Pancreas (tissue), 10 donors: ENCODE measurements around the gene TSBP1. TPM values are rescaled to one million over a fixed set of nuclear protein-coding genes. Genes with fewer than 3 reads are reported as not detected.

Source experiments
- ATAC-seq, 4 donors: fragments of 200-7000 bp; cut with Tn5 transposase; one replicate each; pipeline versions ENCODE4 v1.8.0 to v1.9.1; 2020; ENCODE audit warnings: mild to moderate bottlenecking in 4 of 4, moderate library complexity in 4 of 4
- DNase-seq, 6 donors: peaks; one replicate each; pipeline ENCODE4 v3.0.0-alpha.2; 2020
- FAIRE-seq: peaks from 2 replicates; lab custom pipeline; 2012; peaks lifted over from hg19 to GRCh38; lab: Jason Lieb, UNC
- H3K27ac ChIP-seq, 4 donors: fragments of 200-600 bp; sonication (generic); 1 replicate in 3 of 4; 2 replicates in 1 of 4; pipeline versions ENCODE4 v1.5.0 to v1.8.0; 2020
- H3K27me3 ChIP-seq, 4 donors: fragments of 200-600 bp; one replicate each; pipeline ENCODE4 v1.8.0; 2021
- H3K36me3 ChIP-seq, 3 donors: fragments of 200-600 bp; sonication (generic) in 1 of 3; one replicate each; pipeline versions ENCODE4 v1.5.0 to v1.8.0; 2020 to 2021
- H3K4me1 ChIP-seq, 3 donors: fragments of 200-600 bp; one replicate each; pipeline ENCODE4 v1.8.0; 2021
- H3K4me3 ChIP-seq, 4 donors: fragments of 200-600 bp; sonication (generic) in 2 of 4; one replicate each; pipeline versions ENCODE4 v1.5.0 to v1.8.0; 2020 to 2021
- H3K9me3 ChIP-seq, 4 donors: fragments of 200-600 bp; one replicate each; pipeline ENCODE4 v1.8.0; 2021
- WGBS, 2 donors: extraction: QIAGEN DNeasy Blood & Tissue Kit; methylation state at CpG; one replicate each; pipeline ENCODE4 v1.1.7; 2013; 5-methylcytosine and 5-hydroxymethylcytosine counted together
- intact Hi-C, 3 donors: fragments of 100-400 bp; cut with DNase I; formaldehyde crosslinking; loops; one replicate each; pipeline versions ENCODE4 v1.11.1 to v1.14.2; 2022
- polyA plus RNA-seq, 2 donors: library from polyadenylated mRNA; stranded (reverse); fragments of 200-250 nt; gene quantifications; one replicate each; pipeline ENCODE4 v1.2.3, GENCODE V29; 2013
- total RNA-seq, 6 donors: library from RNA; stranded (reverse); fragmentation: NEBNext Ultra II Directional in 4 of 6; extraction: Animal tissue kit (Norgen Biotek cat#: 25700) in 4 of 6; gene quantifications; one replicate each; pipeline versions ENCODE4 v1.2.1 to v1.2.4, GENCODE V29; 2021 to 2023
- TF ChIP-seq, protein P1 (sequence below), 4 donors: fragments of 200-600 bp; sonication (generic) in 3 of 4; IDR thresholded peaks; one replicate each; pipeline versions ENCODE4 v1.5.0 to v1.8.0; 2021; ENCODE audit warnings: antibody characterized with exemption in 4 of 4
- donor health status: healthy with polysubstance abuse.
- donor health status: DM: no; HTN: no; CAD: no; lungs with moderate emphysema.
- donor health status: DM: no; HTN: no; CAD: no.
- donor health status: control.
- donor health status: control.
- donor health status: Bipolar disorder and iron deficiency.
- donor health status: DM: yes; HTN: yes; CAD: no.
- donor health status: DM: no; HTN: no; CAD: no.
- donor health status: DM: no; HTN: no; CAD: no.
- donor health status: DM: yes; HTN: yes; CAD: no.

Gene TSBP1
- not detected for total RNA-seq
- polyA plus RNA-seq: not detected

DNA sequence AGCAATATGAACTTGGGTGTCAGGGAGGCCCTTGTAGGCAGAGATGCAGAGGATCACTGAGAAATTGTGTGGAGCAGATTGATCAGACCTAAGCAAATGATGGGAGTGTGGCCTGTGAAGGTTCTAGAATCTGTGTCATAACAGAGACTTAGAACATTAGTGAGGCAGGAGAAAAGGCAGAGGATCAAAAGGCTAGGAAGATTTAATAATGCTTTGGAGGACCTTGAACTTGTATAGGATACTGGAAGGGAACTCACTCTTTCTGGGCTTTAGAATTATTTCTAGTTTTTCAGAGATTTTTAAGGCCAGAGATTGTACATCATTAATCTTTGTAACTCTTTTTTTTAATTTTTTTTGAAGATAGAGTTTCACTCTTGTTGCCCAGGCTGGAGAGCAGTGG, at the start of gene TSBP1:
TSBP1 (minus strand) TSS at position 101 of the 400 bp plus-strand sequence. CDS start 197 bp downstream, outside the sequence.
- ATAC-seq: no peak

DNA sequence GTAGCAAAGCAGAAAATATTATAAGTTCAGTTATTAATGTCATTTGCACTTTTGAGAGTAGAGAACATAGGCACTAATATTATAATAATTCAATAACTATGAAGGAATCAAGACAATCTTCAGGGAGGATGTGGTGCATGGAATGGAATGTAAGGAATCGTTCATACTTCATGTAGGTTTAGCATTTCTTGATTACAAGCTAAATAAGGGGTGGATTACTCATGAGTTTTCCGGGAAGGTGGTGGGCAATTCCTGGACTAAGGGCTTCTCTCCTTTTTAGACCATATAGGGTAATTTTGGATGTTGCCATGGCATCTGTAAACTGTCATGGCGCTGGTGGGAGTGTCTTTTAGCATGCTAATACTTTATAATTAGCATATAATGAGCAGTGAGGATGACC, 44.3 kb upstream of the TSBP1 start:
- H3K4me1 ChIP-seq: no peaks in the 10 kb centered on the region
- H3K36me3 ChIP-seq: no peaks in the 10 kb centered on the region
- H3K4me3 ChIP-seq: no peak overlapping the region
- TF ChIP-seq, protein P1, sequence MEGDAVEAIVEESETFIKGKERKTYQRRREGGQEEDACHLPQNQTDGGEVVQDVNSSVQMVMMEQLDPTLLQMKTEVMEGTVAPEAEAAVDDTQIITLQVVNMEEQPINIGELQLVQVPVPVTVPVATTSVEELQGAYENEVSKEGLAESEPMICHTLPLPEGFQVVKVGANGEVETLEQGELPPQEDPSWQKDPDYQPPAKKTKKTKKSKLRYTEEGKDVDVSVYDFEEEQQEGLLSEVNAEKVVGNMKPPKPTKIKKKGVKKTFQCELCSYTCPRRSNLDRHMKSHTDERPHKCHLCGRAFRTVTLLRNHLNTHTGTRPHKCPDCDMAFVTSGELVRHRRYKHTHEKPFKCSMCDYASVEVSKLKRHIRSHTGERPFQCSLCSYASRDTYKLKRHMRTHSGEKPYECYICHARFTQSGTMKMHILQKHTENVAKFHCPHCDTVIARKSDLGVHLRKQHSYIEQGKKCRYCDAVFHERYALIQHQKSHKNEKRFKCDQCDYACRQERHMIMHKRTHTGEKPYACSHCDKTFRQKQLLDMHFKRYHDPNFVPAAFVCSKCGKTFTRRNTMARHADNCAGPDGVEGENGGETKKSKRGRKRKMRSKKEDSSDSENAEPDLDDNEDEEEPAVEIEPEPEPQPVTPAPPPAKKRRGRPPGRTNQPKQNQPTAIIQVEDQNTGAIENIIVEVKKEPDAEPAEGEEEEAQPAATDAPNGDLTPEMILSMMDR (IDR thresholded peaks at IDR 0.05): no peak
- ATAC-seq (no peak), FAIRE-seq (no peak), DNase-seq (no peak)
- no peak overlapping the region for H3K27ac ChIP-seq
- no peaks in the 10 kb centered on the region for H3K9me3 ChIP-seq
- 51 to 65% methylated on average over 3 of the region's 3 CpGs for WGBS, 2 donors
- peaks cover 0 to 35% (median 4%) of the 10 kb centered on the region in 4 donors for H3K27me3 ChIP-seq
- intact Hi-C loops: loop anchor here in 1 of 3 donors (5.0 kb wide), 1 partner anchor 371 kb away; no protein-coding TSS in a partner anchor

More for the DNA sequence above, at the start of gene TSBP1:
- no peak for DNase-seq
- Histone ChIP-seq H3K27ac (no peak within 1 kb of the TSS), H3K9me3 (no peaks in the 10 kb centered on the region), H3K4me3 (no peak within 1 kb of the TSS), H3K27me3 (no peaks in the 10 kb centered on the region), H3K4me1 (no peaks in the 10 kb centered on the region), H3K36me3 (no peaks in the 10 kb centered on the region)
- intact Hi-C loops: no loop called here
- no peak for FAIRE-seq
- TF ChIP-seq, protein P1 (IDR thresholded peaks at IDR 0.05): no peak

DNA sequence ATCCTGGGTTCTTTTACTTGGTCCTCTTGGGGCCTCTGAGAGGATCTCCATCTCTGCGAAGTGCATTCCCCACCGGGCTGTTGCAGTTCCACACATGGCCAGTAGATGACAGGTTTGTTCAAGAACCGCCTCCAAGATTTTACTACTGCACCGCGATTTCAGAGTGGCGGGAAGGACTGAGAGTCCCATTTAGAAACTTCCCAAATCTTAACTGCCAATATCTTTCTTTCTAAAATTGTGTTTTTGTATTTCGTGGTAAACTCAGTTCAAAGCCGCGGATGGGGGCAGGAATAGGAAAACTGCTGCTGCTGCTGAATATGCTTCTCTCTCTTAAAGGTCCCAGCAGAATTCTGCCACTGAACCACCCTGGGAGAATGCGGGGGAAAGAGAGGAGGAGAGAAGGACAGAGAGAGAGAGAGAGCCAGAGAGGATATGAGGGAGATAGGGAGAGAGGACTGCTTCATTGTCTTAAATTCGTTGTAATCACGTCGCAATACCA, 43.9 kb upstream of the TSBP1 start:
- FAIRE-seq (peak; percentile 9), ATAC-seq (peak; percentile 73 to 94 (median 90))
- 7 to 9% methylated on average over 13 of the region's 13 CpGs for WGBS, 2 donors

DNA sequence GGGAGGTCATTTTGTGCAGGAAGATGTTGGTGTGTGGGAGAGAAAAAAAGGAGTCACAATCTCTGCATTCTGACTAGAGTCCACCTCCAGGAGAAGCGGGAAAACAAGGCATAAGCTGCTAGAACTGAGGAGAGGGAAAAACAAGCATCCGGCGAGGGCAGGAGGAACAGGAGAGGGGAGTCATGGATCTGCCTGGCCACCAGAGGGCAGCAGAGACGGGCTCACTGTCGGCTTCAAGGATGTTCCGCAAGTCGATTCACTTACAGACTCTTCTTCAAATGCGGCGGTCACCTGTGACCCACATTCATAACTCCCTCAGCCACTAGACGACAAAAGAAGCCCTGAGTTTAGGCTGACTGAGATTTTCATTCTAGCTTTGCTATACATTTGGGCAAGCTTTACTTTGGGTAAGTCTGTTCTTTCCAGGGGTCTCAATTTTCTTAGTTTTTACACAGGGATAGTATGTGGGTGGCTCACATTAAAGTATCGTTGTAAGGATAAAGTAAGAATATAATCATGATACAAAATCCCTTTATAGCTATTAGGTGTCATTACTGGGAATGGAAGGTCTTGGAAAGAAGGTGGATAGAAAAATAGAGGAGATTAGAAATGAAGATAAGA, 41.8 kb upstream of the TSBP1 start:
- intact Hi-C loops: loop anchor here in 1 of 3 donors (5.0 kb wide), 1 partner anchor 384 kb away; no protein-coding TSS in a partner anchor
- FAIRE-seq: no peak

More for the DNA sequence above, 43.9 kb upstream of the TSBP1 start:
- H3K27ac ChIP-seq: no peak overlapping the region
- no peaks in the 10 kb centered on the region for H3K9me3 ChIP-seq
- H3K27me3 ChIP-seq: peaks cover 0 to 35% (median 4%) of the 10 kb centered on the region in 4 donors
- no peaks in the 10 kb centered on the region for H3K4me1 ChIP-seq
- no peaks in the 10 kb centered on the region for H3K36me3 ChIP-seq
- TF ChIP-seq, protein P1 (IDR thresholded peaks at IDR 0.05): peak; percentile 96 to 98 (median 97)
- intact Hi-C loops: loop anchor here in 1 of 3 donors (5.0 kb wide), 1 partner anchor 372 kb away; no protein-coding TSS in a partner anchor
- no peak overlapping the region for H3K4me3 ChIP-seq
- DNase-seq: peak; percentile 45 to 84 (median 70)

More for the DNA sequence above, 41.8 kb upstream of the TSBP1 start:
- ATAC-seq (peak; percentile 85 to 95 (median 92)), DNase-seq (peak; percentile 47 to 92 (median 78))
- Histone ChIP-seq H3K27ac (no peak overlapping the region), H3K27me3 (peaks cover 0 to 28% (median 4%) of the 10 kb centered on the region in 4 donors), H3K4me1 (no peaks in the 10 kb centered on the region), H3K36me3 (no peaks in the 10 kb centered on the region), H3K9me3 (no peaks in the 10 kb centered on the region), H3K4me3 (no peak overlapping the region)
- TF ChIP-seq, protein P1 (IDR thresholded peaks at IDR 0.05): peak; percentile 87 to 95 (median 92)
- WGBS, 2 donors: 5% methylated on average over 11 of the region's 11 CpGs
